NB4 (cell line): Measurements from ENCODE around the gene BBS9.

Source experiments
- DNase-seq: peaks from one replicate; pipeline ENCODE4 v3.0.0; 2010; ENCODE audit warnings: low read depth
- H3K4me3 ChIP-seq: one replicate; pipeline ENCODE4 v1.5.1; 2011; ENCODE audit warnings: mild to moderate bottlenecking, low read depth, low read length, moderate library complexity
- MYC ChIP-seq: IDR thresholded peaks from 2 replicates; pipeline ENCODE4 v1.6.1; 2011; ENCODE audit warnings: low read depth, low read length
- POLR2A ChIP-seq: IDR thresholded peaks from 2 replicates; pipeline ENCODE4 v1.6.1; 2011; ENCODE audit warnings: mild to moderate bottlenecking; ENCODE audit not compliant: insufficient read length; ENCODE audit errors: extremely low read depth
- TF ChIP-seq, protein P1 (sequence below): IDR thresholded peaks from 2 replicates; pipeline ENCODE4 v1.6.1; 2011; ENCODE audit warnings: low read depth, low read length
- TF ChIP-seq, protein P2 (sequence below): IDR thresholded peaks from one replicate; pipeline ENCODE4 v1.5.1; 2012; ENCODE audit warnings: low read depth, low read length

Gene BBS9

DNA sequence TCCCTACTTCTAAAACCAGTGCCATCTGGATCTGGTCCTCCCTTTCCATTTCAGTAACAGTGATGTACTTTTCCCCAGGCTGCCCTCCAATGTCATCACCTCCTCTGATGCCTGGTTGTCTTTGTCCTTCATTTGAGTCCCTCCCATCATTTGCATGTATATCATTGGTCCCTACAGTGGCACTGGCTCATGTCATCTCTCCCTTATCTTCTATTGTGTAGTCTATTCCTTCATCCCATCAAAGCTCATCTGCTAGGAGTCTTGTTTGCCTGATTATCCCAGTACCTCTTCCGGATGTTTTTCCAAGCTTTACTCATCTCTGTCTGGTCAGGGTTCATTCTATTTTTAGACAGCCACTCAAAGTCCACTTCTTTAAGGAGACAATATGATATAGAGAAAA lies 483.1 kb downstream of the BBS9 start:
- no peak for DNase-seq
- TF ChIP-seq POLR2A = no peak
- TF ChIP-seq, protein P1, sequence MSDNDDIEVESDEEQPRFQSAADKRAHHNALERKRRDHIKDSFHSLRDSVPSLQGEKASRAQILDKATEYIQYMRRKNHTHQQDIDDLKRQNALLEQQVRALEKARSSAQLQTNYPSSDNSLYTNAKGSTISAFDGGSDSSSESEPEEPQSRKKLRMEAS = no peak
- TF ChIP-seq MYC = no peak
- TF ChIP-seq, protein P2, sequence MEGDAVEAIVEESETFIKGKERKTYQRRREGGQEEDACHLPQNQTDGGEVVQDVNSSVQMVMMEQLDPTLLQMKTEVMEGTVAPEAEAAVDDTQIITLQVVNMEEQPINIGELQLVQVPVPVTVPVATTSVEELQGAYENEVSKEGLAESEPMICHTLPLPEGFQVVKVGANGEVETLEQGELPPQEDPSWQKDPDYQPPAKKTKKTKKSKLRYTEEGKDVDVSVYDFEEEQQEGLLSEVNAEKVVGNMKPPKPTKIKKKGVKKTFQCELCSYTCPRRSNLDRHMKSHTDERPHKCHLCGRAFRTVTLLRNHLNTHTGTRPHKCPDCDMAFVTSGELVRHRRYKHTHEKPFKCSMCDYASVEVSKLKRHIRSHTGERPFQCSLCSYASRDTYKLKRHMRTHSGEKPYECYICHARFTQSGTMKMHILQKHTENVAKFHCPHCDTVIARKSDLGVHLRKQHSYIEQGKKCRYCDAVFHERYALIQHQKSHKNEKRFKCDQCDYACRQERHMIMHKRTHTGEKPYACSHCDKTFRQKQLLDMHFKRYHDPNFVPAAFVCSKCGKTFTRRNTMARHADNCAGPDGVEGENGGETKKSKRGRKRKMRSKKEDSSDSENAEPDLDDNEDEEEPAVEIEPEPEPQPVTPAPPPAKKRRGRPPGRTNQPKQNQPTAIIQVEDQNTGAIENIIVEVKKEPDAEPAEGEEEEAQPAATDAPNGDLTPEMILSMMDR = no peak
- no peak overlapping the region for H3K4me3 ChIP-seq

GRCh38 chr7:33614357-33615117 lies 485.2 kb downstream of the BBS9 start:
- TF ChIP-seq, protein P1 = no peak
- TF ChIP-seq POLR2A = no peak
- no peak for TF ChIP-seq MYC
- TF ChIP-seq, protein P2 = no peak
- H3K4me3 ChIP-seq = no peak overlapping the region
- DNase-seq = no peak

GRCh38 chr7:33616752-33617151 lies 487.4 kb downstream of the BBS9 start:
- H3K4me3 ChIP-seq = no peak overlapping the region
- TF ChIP-seq MYC (no peak), POLR2A (no peak)
- TF ChIP-seq, protein P2 = no peak
- TF ChIP-seq, protein P1 = no peak

DNA sequence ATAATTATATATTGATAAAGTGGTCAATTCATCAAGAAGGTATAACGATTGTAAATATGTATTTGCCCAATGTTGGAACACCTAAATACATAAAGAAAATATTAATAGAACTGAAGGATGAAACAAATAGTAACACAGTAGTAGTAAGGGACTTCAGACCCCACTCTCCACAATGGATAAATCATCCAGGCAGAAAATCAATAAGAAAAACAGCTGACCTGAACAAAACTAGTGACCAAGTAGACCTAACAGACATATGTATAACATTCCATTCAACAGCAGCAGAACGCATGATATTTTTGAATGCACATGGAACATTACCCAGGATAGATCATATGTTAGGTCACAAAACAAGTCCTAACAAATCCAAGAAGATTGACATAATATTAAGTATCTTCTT lies 489.9 kb downstream of the BBS9 start:
- no peak overlapping the region for H3K4me3 ChIP-seq
- TF ChIP-seq POLR2A (no peak), MYC (no peak)
- TF ChIP-seq, protein P1 = no peak
- TF ChIP-seq, protein P2 = no peak
- DNase-seq = no peak

More at GRCh38 chr7:33616752-33617151, 487.4 kb downstream of the BBS9 start:
- DNase-seq = no peak

- no peak for DNase-seq
- H3K4me3 ChIP-seq = no peak overlapping the region
- TF ChIP-seq MYC (no peak), POLR2A (no peak)
Observed at GRCh38 chr7:33623267-33623666, 493.9 kb downstream of the BBS9 start.

- no peak overlapping the region for H3K4me3 ChIP-seq
- no peak for DNase-seq
- TF ChIP-seq, protein P2 = no peak
- TF ChIP-seq POLR2A = no peak
- no peak for TF ChIP-seq MYC
- TF ChIP-seq, protein P1 = no peak
Observed at GRCh38 chr7:33624215-33624614, 494.9 kb downstream of the BBS9 start.
